ENCODE measurements around the gene SLC44A4. TPM values are rescaled to one million over a fixed set of nuclear protein-coding genes. Genes with fewer than 3 reads are reported as not detected.
"Not testable (repeated sequence)": the region's sequence is repeated elsewhere in the genome, so short reads cannot be mapped to it uniquely, and the experiment has no call there.

SLC44A4 gene
- total RNA-seq, 2 donors from 2014 or later = 5.8 TPM; not detected in 1

- no peak for DNase-seq (ENCODE audit: low spot score)
- Histone ChIP-seq H3K27me3 (replicated peaks; ENCODE audit: insufficient read depth) (no peaks in the 10 kb centered on the region), H3K9me3 (no peaks in the 10 kb centered on the region), H3K27ac (peak overlapping the region; percentile 92 to 98), H3K4me1 (ENCODE audit: control insufficient read depth in 1 of 2, low read depth in 2 of 2) (peaks cover 33 to 66% of the 10 kb centered on the region in 2 donors), H3K4me3 (peak overlapping the region; percentile 72), H3K36me3 (no peaks in the 10 kb centered on the region)
- TF ChIP-seq CTCF (IDR thresholded peaks at IDR 0.05) = no peak
- ATAC-seq (ENCODE audit: insufficient number of reproducible peaks, low FRiP score, low read depth) = peak; percentile 6
Measured at GRCh38 chr6:31821301-31822035, 57.3 kb downstream of the SLC44A4 start.

GRCh38 chr6:31820399-31820798, 58.4 kb downstream of the SLC44A4 start:
- not testable (repeated sequence) for H3K9me3 ChIP-seq; ATAC-seq (ENCODE audit: insufficient number of reproducible peaks, low FRiP score, low read depth); H3K4me3 ChIP-seq; DNase-seq (ENCODE audit: low spot score); H3K36me3 ChIP-seq; H3K27me3 ChIP-seq (replicated peaks; ENCODE audit: insufficient read depth)
- Histone ChIP-seq H3K27ac (peak overlapping the region; percentile 92 to 98), H3K4me1 (ENCODE audit: control insufficient read depth in 1 of 2, low read depth in 2 of 2) (peaks cover 27 to 56% of the 10 kb centered on the region in 2 donors)

GRCh38 chr6:31819871-31820299, 58.9 kb downstream of the SLC44A4 start:
- H3K4me3 ChIP-seq = peak overlapping the region; percentile 70
- H3K36me3 ChIP-seq = no peaks in the 10 kb centered on the region
- peaks cover 27 to 55% of the 10 kb centered on the region in 2 donors for H3K4me1 ChIP-seq (ENCODE audit: control insufficient read depth in 1 of 2, low read depth in 2 of 2)
- H3K9me3 ChIP-seq = no peaks in the 10 kb centered on the region
- no peaks in the 10 kb centered on the region for H3K27me3 ChIP-seq (replicated peaks; ENCODE audit: insufficient read depth)
- no peak for DNase-seq (ENCODE audit: low spot score)
- no peak for ATAC-seq (ENCODE audit: insufficient number of reproducible peaks, low FRiP score, low read depth)
- peak overlapping the region; percentile 19 to 92 for H3K27ac ChIP-seq
- no peak for TF ChIP-seq CTCF (IDR thresholded peaks at IDR 0.05)

GRCh38 chr6:31817929-31818511, 60.8 kb downstream of the SLC44A4 start:
- H3K4me1 ChIP-seq (ENCODE audit: control insufficient read depth in 1 of 2, low read depth in 2 of 2) = peaks cover 25 to 57% of the 10 kb centered on the region in 2 donors
- H3K27me3 ChIP-seq (replicated peaks; ENCODE audit: insufficient read depth); H3K36me3 ChIP-seq; DNase-seq (ENCODE audit: low spot score); H3K9me3 ChIP-seq; ATAC-seq (ENCODE audit: insufficient number of reproducible peaks, low FRiP score, low read depth): not testable (repeated sequence)
- H3K27ac ChIP-seq = peak overlapping the region; percentile 85 to 92
- peak overlapping the region; percentile 70 for H3K4me3 ChIP-seq

- not testable (repeated sequence) for ATAC-seq (ENCODE audit: insufficient number of reproducible peaks, low FRiP score, low read depth); H3K9me3 ChIP-seq; DNase-seq (ENCODE audit: low spot score); H3K27me3 ChIP-seq (replicated peaks; ENCODE audit: insufficient read depth); H3K36me3 ChIP-seq
- peak overlapping the region; percentile 85 to 92 for H3K27ac ChIP-seq
- peak overlapping the region; percentile 70 for H3K4me3 ChIP-seq
- H3K4me1 ChIP-seq (ENCODE audit: control insufficient read depth in 1 of 2, low read depth in 2 of 2) = peaks cover 22 to 50% of the 10 kb centered on the region in 2 donors
Measured at GRCh38 chr6:31817133-31817928, 61.5 kb downstream of the SLC44A4 start.

GRCh38 chr6:31815025-31815838, 63.6 kb downstream of the SLC44A4 start, which contains the start of the genes HSPA1A and HSPA1L:
Gene HSPA1A (plus strand): TSS chr6:31815543. CDS start chr6:31815757, 214 bp downstream.
Gene HSPA1L (minus strand): TSS chr6:31815283. CDS start chr6:31811972, 3,311 bp downstream.
- Histone ChIP-seq H3K27ac (peak within 1 kb of the TSS; percentile 97 to 98), H3K4me1 (ENCODE audit: control insufficient read depth in 1 of 2, low read depth in 2 of 2) (peaks cover 19 to 35% of the 10 kb centered on the region in 2 donors), H3K9me3 (no peaks in the 10 kb centered on the region), H3K4me3 (peak within 1 kb of the TSS; percentile 81), H3K36me3 (no peaks in the 10 kb centered on the region), H3K27me3 (replicated peaks; ENCODE audit: insufficient read depth) (no peaks in the 10 kb centered on the region)
- no peak for TF ChIP-seq CTCF (IDR thresholded peaks at IDR 0.05)
- peak; percentile 65 for ATAC-seq (ENCODE audit: insufficient number of reproducible peaks, low FRiP score, low read depth)
- peak; percentile 80 for DNase-seq (ENCODE audit: low spot score)
